Daoy (cell line): ENCODE measurements around the gene GPC3. TPM values are rescaled to one million over a fixed set of nuclear protein-coding genes. Genes with fewer than 3 reads are reported as not detected.
A peak's percentile ranks its signal among the peaks of the same experiment; 100 is the strongest.
"Not testable (repeated sequence)": the region's sequence is repeated elsewhere in the genome, so short reads cannot be mapped to it uniquely, and the experiment has no call there.

Experiments used
- DNase-seq: peaks from one replicate; pipeline ENCODE4 v3.0.0-alpha.2; 2015; ENCODE audit warnings: low read depth
- total RNA-seq: library from RNA; depleted of rRNA; stranded (reverse); fragments of >200 nt; shearing (Covaris generic); gene quantifications from 2 replicates; pipeline ENCODE4 v1.2.3, GENCODE V29; 2014

The GPC3 gene
- total RNA-seq, 1 experiment from 2014 or later, result 0.34 TPM

DNA sequence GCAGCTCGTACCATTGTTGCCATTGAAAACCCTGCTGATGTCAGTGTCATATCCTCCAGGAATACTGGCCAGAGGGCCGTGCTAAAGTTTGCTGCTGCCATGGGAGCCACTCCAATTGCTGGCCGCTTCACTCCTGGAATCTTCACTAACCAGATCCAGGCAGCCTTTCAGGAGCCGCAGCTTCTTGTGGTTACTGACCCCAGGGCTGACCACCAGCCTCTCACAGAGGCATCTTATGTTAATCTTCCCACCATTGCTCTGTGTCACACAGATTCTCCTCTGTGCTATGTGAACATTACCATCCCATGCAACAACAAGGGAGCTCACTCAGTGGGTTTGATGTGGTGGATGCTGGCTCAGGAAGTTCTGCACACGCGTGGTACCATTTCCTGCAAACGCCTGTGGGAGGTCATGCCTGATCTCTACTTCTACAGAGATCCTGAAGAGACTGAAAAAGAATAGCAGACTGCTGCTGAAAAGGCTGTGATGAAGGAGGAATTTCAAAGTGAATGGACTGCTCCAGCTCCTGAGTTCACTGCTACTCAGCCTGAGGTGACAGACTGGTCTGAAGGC, 222.3 kb downstream of the GPC3 start:
- not testable (repeated sequence) for DNase-seq

DNA sequence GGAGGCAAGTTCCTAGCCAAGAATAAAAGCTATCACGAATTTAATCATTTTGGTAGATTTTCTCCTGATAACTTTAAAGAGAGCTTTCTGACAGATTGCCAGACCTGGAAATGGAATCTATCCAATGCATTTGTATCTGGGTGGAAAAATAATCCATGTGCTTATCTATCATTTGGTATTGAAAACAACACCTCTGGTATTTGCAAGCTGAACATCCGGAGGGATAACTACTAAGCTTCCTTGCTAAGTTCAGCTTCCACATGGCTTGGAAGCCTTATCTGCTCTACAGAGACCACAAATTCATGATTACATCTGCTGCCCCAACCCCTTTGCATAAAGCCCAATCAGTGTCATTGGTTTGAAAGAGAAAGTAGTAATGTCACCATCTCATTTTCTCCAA, 230.7 kb downstream of the GPC3 start:
- DNase-seq, result no peak

DNA sequence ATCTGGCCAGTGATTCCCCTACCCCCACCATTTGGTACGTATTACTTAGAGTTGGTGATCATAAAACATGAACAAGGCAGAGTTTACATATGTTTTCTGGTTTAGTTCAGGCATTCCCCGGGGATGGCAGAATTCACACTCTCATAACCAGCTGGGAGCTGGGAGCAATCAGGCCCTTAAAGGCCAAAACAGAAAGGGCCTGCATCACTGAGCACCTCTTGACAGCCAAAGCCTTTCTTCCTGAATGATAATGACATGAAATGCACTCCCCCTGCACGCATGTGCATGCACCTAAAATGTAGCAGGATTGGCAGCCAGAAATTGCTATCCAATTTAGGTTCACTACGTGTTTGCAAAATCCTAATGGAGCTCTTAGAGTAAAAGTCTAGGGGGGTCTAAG, 235.4 kb downstream of the GPC3 start:
- DNase-seq, result no peak

DNA sequence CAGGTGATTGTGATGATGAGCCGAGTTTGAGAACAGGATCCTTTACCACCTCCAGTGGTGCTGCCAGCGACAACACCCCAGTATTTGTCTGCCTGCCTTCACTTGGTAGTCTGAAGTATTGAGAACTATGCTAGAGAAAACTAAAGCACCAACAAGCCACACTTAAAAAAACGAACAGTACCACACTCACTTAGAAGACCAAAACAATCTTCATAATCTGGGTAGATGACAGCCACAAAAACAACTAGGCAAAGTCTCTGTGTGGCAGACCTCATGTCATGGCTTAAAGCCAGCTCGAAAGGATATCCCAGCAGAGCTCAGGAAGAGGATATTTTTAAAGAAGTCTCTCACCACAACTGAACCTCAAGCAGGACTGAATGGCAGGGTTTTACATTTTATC, 236.0 kb downstream of the GPC3 start:
- DNase-seq, result peak; percentile 1

DNA sequence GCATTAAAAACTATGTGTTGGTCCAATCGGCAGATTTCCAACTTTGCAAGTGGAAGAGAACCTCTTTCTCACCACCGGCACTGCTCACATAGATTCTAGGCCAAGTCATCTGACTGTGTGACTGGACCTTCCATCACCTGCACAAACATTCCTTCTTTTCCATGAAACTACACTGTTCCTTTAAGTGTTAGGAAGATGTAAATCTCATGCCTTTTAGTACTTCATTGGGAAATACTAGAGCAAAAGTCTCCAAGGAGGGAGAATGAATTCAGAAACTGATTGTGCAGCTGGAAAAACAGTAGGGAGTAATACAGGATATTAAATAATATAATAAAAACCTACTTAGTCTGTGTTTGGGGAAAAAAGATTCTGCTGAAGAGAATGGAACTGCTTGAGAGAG, 238.2 kb downstream of the GPC3 start:
- no peak for DNase-seq

DNA sequence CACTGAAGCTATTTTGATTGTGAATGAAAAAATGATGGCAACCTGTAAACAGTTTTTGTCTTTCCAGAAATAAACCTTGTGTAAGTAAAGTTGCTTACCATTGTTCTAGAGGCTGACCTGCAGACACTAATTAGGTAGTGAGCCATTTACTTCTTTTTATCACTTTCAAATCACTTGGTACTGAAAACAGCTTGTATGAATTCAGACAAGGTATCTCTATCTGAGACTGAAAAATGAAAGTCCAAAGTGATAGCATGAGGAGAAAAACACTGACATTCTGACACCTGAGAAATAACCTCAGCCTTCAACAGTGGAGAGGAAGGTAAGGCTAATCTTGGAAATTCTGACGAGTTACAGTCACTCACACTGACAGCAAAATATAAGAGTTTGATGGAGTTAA, 238.8 kb downstream of the GPC3 start:
- no peak for DNase-seq

DNA sequence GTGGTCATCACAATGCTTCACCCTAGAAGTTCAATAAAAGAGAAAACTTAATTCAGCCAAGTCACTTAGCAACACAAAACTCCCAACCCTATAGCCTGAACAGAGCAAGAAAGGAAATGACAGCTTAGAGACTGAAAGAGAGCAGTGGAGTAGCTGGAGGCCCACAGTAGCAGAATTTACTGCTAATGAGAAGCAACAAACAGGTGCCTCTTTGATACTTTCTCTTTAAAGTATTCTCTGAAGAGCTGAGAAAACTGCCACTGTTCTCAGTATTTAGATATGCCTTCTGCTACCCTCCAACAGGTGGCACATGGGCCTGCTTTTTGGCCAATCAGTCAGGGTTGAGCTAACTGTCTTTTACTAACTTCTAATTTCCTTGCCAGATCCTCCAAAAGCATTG, 240.0 kb downstream of the GPC3 start:
- no peak for DNase-seq

DNA sequence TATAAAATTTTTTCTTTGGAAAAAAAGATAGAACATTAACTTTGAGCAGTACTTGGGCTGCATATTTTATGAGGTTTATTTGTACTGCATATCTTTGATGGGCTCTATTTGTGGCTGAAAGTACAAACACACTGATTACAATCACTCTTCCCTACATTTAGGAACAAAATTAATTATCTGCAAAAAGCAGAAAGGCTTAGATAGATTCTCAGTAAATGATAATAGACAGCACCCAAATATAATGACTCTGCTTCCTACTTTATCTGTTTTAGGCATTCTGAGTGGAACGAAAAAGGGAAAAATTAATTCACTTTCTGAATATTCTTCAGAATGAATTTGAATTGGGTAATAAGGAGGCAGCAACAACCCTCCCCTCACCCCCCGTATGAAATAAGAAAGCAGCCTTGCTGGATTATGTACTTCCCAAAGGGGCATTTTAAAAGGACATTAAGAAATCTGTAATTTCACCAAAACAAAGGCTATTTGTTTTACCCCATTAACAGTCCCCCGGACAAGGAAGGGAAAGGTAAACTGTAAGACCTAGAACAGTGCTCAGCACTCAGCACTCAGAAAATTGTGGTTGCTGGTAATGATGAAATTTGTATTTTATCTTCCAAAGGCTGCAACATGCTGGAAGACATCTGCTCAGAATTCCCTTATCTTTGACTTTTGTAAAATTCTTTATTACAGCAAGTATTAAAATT, 242.6 kb downstream of the GPC3 start:
- no peak for DNase-seq

DNA sequence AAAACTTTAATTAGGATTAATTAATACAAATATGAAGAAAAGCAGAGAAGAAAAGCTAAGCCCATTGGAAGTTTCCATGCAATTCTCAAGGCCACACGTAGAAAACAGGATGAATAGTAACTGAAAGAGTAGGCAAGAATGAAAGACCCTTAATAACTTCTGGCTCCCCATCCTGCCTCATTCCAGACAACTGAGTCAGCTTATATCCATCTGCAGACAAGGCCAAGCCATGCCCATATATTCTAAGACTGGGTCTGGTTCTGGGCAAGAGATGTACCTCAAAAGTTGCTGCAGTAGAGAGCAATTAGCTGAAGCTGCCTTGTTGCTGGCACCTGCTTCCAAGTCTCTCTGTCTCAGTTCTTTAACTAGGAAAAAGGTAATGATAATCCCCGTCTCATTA, 244.1 kb downstream of the GPC3 start:
- peak; percentile 2 for DNase-seq

DNA sequence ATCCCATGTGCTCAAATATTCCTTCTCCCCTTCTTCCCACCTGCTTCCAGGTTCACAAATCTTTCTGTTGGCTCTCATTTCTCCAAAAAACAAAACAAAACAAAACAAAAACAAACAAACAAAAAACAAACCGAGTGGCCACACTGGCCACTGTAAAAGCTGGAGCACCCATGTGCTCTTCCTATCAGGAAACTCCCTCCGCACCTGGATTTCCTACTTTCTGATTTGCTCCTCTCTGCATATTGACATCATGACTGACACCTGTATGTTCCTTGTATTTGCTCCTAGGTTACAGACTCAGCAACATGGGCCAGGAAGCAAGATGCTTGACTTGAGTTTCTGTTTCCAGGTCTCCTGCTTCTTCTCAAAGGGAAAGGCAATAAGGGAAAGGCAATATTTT, 258.8 kb downstream of the GPC3 start:
- no peak for DNase-seq

DNA sequence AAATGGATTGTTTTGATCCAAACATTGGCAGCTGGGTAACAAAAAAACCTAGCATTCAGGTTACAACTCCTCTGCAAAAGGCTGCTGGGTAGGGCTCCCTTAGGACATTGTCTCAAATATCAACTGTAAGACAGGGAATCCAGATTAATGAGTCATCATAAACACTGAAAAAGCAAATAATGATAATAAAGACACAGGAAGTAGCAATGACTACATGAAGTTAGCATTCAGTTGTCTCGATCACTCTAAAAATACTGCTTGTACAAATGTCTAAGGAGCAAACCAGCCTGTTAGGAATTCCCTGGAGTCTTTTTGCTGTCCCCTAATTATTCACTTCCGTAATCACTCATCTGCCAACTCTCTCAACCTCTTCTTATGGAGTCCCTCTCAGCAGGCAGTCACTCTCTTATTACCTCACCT, 259.2 kb downstream of the GPC3 start:
- peak; percentile 38 for DNase-seq

DNA sequence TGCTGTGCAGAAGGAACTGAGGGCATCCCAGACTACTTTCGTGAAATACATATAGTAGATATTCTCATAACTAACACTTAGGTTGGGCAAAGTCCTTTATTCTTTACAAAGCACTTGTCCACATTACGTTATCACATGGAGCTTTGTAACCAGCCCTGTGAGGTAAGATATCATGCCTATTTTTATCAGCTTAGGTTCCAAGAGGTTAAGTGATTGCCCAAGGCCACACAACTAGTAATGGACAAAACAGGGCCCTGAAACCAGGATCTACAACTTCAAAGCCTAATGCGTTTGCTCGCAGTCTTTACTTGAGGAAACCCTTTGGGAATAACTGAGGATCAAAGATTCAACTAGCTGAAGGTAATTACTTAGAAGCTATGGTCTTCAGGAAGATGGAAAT, 261.5 kb downstream of the GPC3 start:
- DNase-seq, result no peak

DNA sequence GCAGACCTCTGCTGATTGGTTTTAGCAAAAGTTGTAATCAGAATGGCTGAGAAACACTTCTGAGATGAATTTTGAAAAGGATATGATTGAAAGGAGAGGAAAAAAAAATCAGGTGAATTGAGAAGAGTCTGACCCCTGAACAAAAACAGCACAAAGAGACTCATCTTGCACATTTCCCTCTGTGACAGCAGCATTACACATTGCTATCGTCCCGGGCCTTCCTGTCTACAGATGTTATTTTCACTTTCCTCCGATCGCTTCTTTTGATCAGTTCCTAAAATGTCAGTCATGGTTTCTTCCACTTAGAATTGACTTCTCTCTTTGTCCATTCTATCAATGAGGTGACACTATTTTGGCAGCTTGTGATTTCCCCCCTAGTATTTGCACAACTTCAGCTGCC, 262.6 kb downstream of the GPC3 start:
- no peak for DNase-seq

DNA sequence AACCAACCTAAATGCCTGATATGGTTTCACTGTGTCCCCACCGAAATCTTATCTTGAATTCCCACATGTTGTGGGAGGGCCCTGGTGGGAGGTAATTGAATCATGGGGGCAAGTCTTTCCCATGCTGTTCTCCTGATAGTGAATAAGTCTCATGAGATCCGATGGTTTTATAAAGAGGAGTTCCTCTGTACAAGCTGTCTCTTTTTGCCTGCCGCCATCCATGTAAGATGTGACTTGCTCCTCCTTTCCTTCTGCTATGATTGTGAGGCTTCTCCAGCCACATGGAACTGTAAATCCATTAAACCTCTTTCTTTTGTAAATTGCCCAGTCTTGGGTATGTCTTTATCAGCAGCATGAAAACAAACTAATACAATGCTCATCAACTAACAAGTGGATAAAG, 265.1 kb downstream of the GPC3 start:
- DNase-seq, result not testable (repeated sequence)

DNA sequence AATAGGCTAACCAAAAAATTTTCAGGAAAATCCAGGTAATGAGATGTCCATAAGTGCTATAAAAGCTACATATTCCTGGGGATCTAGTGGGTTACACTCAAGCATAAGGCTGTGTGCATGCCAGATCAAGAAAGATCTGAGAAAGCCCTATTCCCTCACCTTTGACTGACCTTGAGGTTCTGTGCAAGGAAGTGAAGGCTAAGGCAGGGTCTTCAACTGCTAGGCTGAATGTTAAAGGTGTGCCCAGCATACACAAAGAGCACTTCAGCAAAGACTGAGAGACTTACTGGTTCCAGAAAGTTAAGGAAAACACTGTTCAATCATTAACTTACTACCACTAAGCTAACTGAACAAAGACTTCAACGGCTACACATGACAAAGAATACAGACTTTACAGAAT, 269.7 kb downstream of the GPC3 start:
- no peak for DNase-seq

DNA sequence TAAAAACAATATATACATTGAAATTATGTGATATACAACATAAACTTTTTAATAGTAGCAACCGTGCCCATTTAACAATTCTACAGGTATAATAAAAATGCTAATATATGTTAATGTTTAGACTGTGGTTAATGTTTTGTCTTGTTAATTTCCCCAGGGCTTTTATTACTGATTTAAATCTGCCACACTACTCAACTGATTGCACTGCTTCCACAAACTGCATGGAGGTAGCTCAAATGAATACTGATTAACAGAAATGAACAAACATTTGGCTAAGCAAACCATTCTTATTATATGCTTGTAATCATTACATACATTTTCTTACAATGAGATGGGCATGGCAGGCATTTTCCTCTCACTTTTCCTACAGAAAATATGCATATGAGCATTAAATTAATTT, 275.9 kb downstream of the GPC3 start:
- no peak for DNase-seq

DNA sequence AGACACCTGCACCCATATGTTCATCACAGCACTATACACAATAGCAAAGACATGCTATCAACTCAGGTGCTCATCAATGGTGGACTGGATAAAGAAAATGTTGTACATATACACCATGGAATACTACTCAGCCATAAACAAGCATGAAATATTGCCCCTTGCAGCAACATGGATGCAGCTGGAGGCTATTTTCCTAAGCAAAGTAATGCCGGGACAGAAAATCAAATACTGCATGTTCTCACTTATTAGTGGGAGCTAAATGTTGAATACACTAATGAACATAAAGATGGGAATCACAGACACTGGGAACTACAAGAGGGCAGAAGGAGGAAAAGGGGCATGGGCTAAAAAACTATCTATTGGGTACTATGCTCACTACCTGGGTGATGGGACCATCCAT, 278.5 kb downstream of the GPC3 start:
- DNase-seq, result no peak

DNA sequence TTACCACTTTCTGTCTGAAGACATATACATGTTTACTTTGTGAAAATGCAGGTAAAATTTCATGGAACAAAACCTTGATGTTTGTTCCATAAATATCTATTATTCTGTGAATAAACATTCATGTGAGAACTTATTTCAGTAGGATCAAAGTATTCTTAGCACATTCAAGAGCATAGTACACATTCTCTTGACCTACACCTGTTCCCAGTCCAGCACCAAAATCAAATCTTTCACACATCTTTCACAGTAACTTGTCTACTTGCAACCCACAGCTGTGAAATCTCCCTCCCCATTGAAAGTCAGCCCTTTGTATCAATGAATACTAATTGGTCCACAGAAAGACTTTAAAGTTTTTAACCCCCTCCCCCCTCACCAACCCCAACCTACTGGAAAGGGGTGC, 283.2 kb downstream of the GPC3 start:
- DNase-seq, result no peak

DNA sequence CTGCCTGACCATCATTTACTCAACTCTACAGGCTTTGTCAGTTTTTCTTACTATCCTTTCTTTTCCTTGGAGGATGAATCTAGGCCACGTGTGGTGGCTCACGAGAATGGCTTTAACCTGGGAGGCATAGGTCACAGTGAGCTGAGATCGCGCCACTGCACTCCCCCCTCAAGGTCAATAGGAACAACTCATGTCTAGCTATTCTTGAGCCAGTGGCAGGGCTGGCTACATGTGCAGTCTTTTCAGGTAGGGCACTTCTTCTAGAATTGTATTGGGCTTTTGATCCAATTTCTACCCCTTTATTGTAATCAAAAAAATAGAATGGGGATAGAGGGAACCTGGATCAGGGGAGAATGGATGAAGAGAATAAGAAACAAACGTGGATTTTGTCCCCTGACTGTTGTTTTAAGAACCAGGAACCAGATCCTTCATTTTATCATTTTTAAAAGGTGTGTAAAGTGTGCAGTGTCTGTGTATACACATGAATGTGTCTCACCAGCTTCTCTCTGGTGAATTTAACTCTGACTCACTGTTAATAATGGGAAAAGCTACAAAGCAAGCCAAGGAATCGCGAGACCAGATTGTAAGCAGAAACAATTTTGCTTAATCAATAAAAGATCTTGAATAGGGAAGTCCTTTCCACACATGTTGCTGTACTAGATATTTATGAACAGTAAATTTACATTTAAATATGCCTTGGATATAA, 286.2 kb downstream of the GPC3 start:
- DNase-seq, result no peak

DNA sequence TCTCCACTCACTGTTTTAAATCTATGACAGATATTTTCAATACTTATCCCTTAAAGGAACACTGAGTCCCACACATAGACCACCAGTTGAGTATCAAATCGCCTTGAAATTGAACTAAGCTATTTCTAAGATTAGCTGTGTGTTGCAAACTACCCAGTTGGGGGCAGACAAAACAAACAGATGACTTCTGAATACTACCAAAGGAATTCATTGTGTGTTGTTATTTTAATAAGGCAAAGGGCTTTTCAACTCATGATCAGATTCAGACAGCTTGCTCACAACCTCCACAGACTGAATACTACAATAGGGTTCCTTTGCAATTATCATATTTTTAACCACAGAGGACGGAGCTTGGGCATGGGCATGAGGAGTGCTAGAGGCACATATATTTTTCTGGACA, 287.1 kb downstream of the GPC3 start:
- peak; percentile 33 for DNase-seq

DNA sequence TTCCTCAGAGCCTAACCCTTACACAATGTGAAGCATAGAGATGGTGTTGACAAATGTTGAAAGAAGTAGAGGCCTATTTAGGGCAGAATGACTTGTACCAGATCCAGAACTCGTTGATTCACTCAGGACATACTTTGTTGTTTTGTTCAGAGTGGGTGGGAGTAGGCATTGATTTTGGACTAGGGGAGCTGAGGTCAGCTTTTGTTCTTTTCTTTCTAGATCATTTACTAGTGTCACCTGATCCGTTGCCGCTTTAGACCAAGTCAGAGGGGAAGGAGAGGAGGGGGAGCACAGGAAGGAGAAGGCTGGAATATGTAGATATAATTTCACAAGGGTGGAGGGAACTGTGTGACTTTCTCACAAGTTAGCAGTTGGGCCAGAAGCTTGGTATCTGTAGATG, 287.7 kb downstream of the GPC3 start:
- no peak for DNase-seq

DNA sequence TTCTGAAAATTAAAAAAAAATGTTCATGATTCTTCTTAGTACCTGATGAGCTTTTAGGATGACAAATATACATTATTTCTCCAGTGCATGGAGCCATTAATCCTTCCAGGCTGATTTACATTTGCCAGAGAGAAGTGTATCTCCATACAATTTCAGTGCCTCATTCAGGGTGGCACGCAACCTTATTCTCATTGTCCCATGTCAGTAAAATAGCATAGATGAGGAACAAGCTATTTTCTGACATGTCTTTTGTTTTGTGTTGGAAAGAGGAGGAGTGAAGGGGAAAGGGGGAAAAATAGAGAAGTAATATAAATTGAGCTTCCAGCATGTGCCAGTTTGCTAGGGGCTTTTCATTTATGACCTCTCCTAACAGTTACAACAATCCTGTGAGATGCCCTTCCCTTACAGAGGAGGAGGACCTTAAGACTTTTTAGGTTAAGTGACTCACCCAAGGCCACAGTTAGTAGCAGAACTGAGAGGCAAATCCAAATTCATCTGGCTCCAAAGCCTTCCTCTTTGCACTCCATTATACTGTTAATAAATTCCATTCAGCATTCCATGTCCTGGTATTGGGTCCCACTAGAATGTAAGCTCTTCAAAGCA, 295.3 kb downstream of the GPC3 start:
- no peak for DNase-seq

DNA sequence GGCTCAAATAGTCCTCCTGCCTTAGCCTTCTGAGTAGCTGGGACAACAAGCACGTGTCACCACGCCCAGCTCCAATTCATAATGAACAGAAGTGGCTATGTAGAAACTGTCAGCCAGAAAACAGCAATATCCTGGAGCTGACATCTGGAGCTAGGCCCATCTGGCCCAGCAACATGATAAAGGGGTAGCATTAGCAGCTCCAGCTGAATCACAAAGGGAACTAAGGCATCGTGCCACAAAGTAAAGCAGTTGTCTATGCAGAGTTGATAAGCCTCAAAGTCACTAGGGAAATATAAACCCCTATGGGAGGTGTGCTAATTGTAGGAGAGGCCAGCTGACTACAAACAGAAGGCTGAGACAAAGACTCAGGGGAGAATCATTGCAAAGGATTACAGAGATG, 299.6 kb downstream of the GPC3 start:
- DNase-seq, result no peak
